HG03066 (cell line): ENCODE data around the gene TDO2.
"Not testable (repeated sequence)": the region's sequence is repeated elsewhere in the genome, so short reads cannot be mapped to it uniquely, and the experiment has no call there.

Source experiments
- ATAC-seq: cut with Tn5 transposase; IDR thresholded peaks from one replicate; pipeline ENCODE4 v1.9.1; 2021; ENCODE audit warnings: low read depth; ENCODE audit not compliant: unreplicated experiment

The TDO2 gene

DNA sequence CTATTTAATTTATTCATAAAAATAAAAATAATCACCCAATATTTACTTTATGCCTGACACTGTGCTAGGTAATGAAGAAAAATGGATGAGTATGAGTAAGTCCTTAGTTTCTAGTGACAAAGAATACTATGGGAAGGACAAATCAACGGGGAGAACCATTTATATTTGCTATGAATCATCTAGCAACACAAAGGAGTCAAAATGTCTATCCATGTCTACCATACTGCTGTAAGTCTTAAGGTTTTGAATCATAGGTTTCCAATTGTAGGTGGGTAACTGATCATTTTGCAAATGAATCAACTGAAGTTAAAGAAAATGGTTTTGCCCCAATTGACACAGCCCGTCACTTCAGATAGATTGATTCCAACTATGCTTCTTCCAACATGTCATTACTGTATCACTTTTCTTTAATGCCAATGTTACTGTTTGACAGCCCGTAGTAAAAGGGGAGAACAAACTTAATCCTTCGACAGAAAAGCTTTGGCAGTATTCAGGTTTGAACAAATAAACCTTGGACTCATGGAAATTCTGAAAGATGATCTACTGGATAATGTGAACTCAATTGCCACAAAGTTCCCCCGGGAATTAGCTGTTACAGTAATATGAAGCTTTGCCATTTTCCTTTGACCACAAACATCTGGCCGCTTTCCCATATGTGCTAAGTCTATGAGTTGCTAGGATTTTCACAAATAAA lies 3.2 kb downstream of the TDO2 start:
- ATAC-seq = no peak

DNA sequence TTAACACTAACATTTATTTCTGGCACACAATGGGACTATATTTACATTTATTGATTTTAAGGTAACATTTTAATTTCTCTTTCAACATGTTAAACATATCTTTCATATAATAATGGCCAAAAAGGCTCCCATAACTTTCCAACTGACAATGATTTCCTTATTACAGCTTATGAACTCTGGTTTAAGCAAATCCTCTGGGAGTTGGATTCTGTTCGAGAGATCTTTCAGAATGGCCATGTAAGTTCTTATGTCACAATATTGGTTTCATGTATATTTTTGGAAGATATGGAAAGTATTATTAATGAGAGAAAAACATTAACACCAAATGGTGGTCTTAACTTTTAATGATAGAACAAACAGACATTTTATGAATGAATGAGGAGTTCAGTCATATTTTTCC lies 4.1 kb downstream of the TDO2 start:
- ATAC-seq = no peak

DNA sequence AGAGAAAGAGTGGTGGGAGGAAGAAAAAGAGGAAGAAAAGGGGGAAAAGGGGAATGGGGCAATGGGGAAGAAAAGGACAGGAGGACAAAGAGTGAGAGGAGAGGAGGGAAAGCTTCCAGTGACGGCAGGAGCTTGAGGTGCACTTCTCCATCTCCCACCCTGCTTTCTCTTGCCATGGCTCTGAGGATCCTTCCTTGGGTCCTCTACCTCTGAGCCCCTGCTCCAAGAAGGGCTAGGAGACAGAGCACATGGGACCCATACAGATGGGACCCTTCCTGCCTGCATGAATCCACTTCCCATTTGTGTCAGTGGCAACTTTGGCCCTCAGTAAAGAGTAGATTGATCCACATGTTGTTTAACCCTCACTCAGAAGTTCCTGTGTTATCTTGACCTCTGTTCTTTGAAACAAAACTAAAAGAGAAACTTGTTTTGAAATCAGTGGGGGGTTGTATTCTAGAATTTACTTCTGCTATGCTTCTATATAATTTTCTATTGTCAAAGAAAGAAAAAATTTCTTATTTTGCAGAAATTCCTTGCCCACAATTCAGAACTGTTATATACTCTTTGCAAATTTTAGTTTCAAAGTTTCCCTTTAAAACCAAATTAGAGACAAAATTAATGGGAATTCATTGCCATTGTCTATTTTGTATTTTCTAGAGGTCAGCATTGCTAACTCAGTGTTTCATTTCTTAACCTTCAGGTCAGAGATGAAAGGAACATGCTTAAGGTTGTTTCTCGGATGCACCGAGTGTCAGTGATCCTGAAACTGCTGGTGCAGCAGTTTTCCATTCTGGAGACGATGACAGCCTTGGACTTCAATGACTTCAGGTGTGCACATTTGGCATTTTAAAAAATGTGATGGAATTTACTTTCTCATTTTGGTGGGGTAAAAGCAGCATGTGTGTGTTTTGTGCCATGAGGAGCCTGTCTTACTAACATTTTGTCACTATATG lies 5.0 kb downstream of the TDO2 start:
- ATAC-seq = no peak

DNA sequence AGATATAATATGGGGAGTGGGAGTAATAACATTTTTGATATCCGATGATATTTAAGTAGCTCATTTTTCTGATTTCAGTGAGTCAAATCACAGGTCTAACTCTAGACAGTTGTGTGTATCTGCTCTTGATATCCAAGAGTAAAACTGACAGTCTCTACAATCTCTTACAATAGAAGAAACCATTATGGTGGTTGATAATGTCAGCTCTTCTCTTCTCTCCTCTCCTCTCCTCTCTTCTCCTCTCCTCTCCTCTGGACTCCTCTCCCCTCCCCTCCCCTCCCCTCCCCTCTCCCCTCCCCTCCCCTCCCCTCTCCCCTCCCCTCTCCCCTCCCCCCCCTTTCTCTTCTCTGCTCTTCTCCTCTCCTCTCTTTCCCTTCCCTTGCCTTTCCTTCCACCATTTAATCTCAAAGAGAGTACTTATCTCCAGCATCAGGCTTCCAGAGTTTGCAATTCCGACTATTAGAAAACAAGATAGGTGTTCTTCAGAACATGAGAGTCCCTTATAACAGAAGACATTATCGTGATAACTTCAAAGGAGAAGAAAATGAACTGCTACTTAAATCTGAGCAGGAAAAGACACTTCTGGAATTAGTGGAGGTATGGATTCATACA lies 6.2 kb downstream of the TDO2 start:
- no peak for ATAC-seq

DNA sequence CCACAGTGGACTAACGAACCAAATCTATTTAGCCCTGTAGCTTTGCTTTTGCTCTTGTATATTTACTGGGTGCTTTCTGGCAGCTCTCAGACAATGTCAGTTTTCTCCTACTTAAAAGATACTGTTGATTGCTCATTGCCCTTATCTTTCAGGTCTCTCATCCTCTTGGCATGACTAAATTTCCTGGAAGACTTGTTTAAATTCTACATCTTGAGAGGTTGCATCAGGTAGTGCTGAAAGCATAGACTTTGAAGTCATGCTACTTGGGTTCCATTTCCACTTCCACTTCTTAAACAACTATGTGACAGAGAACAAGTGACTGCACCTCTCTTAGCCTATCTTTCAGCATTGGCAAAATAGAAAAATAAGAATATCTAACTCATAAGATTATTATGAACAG lies 8.4 kb downstream of the TDO2 start:
- no peak for ATAC-seq

DNA sequence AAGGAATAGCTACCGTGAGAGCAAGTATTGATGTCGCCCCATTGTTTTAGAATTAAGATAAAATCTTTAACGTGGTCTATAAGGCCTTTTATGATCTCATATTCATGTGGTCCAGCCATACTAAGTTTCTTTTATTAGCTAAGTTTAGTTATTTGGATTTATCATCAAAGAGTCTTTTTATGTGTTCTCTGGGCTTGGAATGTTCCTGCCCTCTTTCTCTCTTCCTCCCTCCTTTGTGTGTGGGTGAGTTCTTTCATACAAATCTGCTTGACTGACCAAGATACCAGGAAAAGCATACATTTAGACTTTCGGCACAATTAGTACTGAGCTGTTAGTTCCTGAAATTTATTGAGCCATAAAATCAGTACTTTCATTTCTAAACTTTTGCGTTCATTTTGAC lies 11.3 kb downstream of the TDO2 start:
- no peak for ATAC-seq

DNA sequence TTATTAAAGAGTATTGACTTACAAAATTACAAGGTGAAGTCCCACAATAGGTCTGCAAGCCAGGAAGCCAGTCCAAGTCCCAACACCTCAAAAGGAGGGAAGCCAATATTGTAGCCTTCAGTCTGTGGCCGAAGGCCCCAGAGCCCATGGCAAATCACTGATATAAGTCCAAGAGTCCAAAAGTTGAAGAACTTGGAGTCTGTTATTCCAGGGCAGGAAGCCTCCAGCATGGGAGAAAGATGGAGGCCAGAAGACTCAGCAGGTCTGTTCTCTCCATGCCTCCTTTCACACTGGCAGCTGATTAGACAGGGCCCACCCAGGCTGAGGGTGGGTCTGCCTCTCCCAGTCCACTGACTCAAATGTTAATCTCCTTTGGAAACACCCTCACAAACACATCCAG lies 18.1 kb downstream of the TDO2 start:
- no peak for ATAC-seq

DNA sequence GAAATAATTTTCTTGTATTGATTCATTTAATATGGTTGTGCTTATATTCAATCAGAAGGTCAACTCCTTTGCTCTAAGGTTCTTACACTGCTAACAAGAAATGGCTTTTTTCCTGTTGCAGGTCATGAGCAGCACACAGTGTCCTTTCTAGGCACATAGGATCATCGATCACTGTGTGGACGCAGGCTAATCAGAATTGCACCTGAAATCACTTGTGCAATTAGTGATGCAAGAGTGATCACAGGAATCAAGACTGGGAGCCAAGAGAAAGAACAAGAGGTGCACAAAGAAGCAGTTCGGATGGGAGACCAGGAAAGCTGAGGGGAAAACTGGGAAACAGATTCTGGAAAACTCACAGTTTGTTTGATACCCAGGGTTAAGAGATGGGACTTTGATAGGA lies 21.1 kb downstream of the TDO2 start:
- ATAC-seq = no peak

DNA sequence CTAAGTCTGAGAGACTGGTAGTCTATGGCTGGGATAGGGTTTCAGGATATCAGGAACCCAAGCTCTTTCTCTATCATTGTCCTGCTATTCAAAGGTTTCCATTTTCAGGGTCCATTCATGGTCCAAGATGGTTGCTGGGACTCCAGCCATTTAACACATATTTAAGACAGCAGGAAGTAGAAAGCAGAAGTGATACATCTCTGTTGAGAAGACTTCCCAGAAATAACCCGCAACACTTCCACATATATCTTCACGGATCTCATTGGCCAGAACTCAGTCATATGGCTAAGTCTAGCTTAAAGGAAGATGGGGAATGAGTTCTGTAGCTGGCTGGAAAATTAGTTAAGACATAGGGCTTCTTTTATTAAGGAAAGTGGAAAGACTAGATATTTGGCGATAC lies 26.3 kb downstream of the TDO2 start:
- no peak for ATAC-seq

DNA sequence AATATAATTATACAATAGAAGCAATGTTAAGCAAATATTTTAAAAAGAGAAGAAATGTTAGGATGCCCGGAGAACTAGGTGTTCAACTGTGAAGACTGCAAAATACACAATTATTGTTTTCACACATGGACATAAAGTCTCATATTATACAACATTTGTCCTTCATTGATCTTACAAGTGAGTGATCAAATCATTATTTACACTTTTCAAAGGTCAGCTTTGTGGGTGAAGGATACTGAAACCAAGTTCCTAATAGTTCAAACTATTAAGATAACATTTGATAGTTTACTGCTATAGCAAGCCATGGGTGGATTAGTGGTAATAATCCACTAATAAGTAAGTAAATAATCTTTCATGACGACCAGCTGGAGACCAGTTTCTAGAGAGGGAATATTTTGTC lies 26.8 kb downstream of the TDO2 start:
- no peak for ATAC-seq

DNA sequence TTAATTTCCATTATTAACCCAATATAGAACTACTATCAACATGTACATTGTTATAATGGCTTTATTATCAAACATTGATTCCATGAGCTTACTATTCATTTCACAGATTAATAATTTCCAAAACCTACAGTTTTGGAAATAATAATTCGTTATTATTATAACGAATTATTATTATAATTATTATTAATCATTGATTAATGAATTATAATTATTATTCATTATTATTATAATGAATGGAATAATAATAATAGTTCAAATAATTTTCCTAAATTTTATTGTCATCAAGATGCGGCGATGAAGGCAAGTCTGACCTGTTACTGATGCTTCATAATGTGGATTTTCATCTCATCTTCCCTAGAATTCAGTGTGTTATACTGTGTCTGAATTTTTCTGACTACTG lies 28.1 kb downstream of the TDO2 start:
- ATAC-seq = no peak

DNA sequence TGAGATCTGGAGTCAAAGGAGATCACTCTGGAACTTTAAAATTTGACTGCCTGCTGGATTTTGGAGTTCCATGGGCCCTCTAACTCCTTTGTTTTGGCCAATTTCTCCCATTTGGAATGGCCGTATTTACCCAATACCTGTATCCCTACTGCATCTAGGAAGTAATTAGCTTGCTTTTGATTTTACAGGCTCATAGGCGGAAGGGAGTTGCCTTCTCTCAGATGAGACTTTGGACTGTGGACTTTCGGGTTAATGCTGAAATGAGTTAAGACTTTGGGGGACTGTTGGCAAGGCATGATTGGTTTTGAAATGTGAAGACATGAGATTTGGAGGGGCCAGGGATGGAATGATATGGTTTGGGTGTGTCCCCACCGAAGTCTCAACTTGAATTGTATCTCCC lies 31.1 kb downstream of the TDO2 start:
- not testable (repeated sequence) for ATAC-seq

DNA sequence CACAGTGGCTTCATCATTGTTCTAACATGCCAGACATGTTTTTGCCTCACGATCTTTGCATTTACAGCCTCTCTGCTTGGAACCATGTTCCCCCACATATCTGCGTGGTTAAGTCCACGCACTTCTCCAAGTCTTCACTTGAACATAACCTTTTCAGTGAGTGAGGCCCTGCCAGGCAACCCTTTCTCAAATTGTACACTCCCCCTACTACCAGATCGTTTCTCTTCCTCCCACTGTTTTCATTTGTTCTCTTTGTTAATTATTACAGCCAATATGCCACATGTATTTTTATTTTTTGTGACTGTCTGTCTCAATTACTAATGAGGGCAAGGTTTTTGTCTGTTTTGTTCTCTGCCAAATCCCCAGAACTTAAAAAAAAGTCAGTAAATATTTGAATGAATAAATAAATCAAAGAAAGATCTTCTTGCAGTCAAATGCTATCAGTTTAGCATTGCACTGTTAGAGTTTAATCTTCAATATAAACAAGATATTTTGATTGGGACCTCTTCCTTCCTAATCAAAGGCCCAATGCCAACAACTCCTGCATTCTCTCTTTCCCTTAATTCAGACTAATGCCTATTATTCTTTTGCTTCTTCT lies 32.0 kb downstream of the TDO2 start:
- no peak for ATAC-seq

DNA sequence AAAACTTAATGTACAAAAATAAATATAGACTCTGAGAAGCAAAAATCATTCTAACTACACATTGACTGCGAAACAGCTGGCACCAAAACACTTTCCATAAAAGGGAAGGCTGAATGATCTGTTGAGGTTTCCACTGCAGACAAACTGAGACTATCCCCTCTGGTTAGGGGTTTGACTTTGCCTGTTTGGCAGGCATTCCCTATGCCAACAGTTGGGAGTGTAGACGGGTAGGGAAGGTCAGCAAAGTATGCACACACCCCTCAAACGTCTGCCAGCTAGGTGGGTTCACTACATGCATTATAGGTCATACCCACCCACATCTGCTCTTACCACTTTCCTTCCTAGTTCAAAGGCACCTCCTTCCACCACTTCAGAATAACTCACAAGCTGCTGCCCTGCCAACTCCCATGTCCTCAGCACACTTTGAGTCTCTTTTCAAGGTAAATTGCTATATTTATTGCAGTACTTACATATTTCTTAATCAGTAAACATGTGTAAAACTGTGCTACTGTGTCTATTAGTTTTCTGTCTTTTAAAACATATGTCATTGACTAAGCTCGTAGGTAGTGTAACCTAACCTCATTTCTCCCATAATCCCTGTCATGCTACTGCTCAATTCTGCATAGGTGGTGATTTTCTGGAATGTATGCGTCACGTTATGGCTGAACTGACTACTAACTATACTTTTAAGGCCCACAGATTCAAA lies 37.7 kb downstream of the TDO2 start:
- no peak for ATAC-seq

DNA sequence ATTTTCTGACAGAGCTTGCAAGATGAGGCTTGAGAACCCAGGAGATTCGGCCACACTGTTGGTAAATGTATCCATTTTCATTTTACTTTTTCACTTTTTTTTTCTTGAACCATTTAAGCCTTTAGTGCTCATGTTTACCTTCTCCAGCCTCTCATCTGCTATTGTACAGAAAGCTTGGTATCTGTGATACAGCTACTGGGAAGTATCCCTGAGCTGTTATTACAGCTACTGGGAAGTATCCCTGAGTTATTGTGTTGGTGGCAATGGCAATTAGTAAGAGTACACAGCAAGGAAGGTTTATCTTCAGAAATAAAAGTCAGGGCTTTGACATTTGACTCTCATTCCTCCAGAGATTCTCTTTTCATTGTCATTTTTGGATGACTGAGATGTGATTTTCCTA lies 38.3 kb downstream of the TDO2 start:
- no peak for ATAC-seq

DNA sequence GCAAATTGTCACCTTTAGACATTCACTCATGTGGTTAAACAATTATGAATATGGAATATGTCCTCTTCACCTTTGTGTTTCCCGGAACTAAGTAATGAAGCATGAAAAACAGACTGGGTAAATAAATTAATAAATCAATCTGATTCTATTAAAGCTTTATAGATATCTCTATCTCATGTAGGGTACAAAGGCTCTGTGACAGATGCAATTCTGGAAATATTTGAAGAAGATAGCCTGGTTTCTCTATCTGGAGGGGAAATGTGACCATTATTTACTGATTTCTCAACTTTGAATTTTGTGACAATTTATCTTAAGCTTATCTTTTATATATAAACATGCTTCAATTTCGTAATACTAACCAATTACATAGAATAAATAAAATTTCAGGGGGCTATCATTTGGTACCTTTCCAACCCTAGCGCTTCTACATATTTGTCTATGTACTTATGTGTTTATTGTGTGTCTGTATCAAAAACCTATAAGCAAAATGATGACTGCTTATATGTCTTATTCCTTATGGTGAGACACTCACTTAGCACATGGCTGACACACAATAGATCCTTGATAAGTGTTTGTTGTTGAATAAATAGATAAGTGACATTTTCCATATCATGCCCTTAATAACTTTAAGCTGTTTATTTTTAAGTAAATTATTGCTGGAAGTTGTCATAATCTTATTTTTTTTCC lies 40.3 kb downstream of the TDO2 start:
- ATAC-seq = no peak

DNA sequence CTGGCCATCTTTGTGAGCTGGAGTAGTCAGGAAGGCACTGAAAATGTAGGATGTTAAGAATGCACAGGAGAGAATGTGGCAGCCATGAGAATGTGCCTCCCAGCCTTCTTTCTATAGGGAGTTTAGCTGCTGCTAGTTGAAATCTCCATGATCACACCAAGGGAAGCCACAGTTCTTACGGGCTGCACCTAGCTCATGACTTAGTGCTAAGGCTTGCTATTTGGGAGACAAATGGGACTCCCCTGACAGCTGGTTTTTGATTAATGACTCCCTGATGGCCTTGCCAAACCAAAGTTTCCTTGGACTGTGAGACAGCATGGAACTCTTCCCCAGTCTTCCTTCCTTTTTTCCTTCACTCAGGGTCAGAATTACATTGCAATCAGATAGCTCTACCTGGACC lies 41.0 kb downstream of the TDO2 start:
- ATAC-seq = no peak

DNA sequence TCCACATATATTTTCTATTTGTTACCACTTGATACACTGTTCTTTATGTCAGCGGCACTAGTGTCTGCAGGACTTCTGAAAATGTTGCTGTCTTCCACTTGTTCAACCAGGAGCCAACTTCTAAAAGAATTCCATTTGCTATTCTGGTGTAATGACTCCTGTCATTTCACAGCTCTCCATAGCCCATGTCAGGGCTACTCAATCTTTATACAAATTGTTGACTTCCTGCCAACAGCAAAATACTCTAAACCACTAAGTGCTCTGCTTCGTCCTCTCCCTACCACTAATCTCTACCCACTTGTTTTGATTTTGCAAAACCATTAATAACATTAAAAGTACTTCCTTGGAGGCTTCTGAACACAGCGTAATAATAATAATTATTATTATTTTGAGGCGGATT lies 43.0 kb downstream of the TDO2 start:
- ATAC-seq = no peak

DNA sequence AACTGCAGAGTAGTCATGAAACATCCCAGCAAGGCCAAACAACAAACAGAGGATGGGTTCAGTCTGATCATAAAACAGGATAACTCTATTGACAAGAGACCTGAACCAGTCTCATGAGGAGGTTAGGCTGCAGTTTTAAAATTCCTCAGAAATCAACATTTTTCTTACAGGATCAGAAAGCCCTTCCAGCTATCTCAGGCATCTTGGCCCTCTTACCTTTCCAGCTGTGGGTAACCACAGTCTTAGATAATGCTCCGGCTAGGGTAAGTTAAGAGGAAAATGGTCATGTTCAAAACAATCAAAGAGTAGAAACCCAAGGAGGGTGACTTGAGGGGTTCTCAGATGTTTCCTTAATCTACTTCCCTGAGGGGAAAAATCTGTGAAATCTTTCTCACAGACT lies 45.0 kb downstream of the TDO2 start:
- ATAC-seq = no peak

DNA sequence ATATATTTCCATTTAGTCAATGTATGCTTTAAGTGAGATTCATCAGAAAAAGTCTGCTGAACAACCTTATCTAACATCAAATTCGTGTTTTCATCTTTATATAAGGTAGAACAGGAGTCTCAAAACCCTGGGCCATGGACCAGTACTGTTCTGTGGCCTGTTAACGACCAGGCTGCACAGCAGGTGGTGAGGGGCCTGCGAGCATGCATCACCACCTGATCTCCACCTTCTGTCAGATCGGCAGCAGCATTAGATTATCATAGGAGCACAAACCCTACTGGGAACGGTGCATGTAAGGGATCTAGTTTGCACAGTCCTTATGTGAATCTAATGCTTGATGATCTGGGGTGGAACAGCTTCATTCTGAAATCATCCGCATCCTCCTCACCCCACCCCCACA lies 47.0 kb downstream of the TDO2 start:
- no peak for ATAC-seq
